HG02973 (cell line): ENCODE measurements around the gene RNF31.
"Not testable (repeated sequence)": the region's sequence is repeated elsewhere in the genome, so short reads cannot be mapped to it uniquely, and the experiment has no call there.

Experiments
- ATAC-seq: cut with Tn5 transposase; IDR thresholded peaks from one replicate; pipeline ENCODE4 v1.9.1; 2021; ENCODE audit warnings: moderate library complexity; ENCODE audit not compliant: unreplicated experiment

RNF31 gene

DNA sequence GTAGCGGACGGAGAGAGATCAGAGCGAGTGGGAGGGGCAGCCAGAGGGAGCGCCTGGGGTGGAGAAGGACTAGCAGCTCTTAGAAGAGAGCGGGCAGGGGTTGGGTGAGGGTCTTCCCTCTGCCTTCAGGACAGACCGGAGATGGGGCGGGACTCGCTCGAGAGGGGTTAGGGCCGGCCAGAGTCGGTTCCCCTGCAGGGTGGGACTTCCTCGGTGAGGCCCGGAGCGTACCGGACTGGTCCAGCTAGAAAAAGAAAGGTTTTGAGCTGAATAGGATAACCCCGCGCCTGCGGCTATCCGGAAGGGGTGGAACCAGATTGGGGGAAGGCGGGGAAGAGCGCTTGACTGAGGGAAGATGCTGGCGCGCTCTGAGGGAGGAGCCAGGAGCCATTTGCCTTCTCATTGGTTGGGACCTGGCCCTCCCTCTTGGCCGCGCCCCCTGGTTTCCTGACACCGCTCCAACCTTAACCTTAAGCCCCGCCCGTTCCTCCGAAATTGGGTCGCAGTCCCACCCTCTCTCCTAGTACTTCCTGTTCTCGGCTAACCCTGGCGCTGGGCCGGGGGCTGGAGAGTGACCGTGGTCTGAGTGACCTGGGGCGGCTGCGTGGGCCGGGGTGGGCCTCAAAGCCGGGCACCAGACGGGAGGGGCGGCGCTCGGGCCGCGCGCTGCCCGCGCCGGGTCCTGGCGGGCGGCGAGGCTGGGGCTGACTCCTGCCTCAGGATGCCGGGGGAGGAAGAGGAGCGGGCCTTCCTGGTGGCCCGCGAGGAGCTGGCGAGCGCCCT, at the start of gene RNF31:
RNF31 (plus strand) TSS at position 521 of the 783 bp plus-strand sequence; CDS start at position 722, 201 bp downstream.
- ATAC-seq, result peak; percentile 77

GRCh38 chr14:24098229-24098926, 48.9 kb upstream of the RNF31 start:
- no peak for ATAC-seq

DNA sequence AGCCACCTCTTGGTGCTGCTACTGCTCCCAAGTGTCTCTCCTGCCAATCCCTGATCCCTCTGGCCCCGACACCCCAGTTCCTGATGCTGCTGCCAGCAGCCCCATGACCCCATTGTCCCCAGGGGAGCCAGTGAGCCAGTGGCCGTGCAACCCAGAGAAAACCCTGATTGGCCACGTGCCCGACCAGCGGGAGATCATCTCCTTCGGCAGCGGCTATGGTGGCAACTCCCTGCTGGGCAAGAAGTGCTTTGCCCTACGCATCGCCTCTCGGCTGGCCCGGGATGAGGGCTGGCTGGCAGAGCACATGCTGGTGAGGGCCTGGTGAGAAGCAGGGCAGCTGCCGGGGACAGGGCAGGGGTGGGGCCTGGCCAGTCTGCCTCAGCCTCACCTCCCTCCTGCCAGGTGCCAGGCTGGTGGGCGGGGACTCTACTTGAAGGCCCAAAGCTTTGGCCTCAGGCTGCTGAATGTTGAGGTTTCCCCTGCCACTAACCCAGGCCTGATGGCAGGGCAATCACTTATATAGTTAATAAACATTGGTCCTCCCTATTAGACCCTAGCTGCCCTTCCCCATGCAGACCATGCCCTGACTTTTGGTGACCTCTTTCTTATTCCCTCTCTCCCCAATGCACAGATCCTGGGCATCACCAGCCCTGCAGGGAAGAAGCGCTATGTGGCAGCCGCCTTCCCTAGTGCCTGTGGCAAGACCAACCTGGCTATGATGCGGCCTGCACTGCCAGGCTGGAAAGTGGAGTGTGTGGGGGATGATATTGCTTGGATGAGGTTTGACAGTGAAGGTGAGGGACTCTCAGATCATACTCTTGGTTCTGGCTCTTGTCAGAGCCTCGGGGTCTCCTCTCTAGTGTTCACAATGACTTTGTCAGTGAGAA, 48.1 kb upstream of the RNF31 start:
- no peak for ATAC-seq

DNA sequence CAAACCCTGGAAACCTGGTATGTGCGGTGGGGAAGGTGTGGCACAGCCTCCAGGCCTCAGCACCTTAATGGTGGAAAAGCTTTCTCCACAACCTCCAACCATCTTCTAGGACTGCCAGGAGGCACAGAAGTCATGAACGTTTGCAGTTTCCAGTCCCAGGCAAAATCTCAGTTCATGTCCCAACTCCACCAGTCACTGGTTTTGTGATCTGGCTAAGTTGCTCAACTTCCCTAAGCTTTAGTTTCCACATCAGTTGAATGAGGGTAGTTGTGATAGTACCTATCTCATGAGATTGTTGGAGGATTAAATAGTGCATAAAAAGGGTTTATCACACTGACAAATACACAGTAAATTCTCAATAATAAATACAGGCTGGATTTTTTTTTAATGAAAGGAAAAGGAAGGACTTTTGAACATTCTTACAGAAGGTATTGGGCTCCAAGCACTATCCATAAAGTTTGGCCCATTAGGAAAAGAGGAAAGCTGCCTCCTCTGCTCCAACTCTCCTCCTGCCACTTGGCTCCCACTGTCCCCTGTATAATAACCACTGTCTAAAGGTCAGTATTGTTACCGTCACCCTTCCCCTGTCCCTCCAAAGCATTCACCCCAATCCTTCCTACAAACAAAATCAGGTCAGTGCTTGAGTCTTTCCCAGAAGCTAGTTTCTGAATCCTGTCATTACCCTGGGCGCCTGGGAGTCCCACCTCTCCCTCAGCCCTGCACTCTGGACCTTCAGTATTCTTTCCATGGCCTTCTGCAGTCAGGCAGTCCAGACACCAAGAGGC, 46.9 kb upstream of the RNF31 start:
- no peak for ATAC-seq

GRCh38 chr14:24100982-24101494, 46.3 kb upstream of the RNF31 start:
- ATAC-seq, result no peak

DNA sequence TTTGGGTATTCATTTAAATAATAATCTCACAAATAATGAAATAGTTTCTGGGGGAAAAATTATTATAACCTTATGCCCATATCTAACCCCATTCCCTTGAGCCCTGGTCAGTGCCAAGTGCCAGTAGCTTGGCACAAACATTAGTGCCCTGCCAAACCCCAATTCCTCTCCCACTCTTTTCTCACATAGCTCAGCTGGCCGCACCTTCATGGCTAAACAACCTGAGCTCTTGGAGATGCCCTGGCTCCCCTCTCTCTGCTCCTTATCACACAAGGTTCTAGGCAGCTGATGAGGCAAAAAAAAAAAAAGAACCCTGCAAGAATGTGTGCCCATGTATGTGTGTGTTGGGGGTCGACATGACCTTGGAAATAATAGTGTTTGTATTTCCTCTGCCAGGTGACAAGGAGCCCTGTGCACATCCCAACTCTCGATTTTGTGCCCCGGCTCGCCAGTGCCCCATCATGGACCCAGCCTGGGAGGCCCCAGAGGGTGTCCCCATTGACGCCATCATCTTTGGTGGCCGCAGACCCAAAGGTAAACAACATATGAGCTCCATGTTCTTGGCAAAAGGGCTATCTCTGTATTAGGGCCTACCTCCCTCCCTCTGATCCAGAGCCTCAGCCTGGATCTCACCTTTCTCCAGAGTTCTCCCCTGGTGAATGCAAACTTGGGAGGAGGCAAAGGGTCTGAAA, 44.8 kb upstream of the RNF31 start:
- no peak for ATAC-seq

DNA sequence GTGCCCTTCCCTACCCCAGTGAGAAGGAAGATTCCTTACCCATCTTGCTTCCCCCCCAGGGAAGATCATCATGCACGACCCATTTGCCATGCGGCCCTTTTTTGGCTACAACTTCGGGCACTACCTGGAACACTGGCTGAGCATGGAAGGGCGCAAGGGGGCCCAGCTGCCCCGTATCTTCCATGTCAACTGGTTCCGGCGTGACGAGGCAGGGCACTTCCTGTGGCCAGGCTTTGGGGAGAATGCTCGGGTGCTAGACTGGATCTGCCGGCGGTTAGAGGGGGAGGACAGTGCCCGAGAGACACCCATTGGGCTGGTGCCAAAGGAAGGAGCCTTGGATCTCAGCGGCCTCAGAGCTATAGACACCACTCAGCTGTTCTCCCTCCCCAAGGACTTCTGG, 43.8 kb upstream of the RNF31 start:
- ATAC-seq, result no peak

DNA sequence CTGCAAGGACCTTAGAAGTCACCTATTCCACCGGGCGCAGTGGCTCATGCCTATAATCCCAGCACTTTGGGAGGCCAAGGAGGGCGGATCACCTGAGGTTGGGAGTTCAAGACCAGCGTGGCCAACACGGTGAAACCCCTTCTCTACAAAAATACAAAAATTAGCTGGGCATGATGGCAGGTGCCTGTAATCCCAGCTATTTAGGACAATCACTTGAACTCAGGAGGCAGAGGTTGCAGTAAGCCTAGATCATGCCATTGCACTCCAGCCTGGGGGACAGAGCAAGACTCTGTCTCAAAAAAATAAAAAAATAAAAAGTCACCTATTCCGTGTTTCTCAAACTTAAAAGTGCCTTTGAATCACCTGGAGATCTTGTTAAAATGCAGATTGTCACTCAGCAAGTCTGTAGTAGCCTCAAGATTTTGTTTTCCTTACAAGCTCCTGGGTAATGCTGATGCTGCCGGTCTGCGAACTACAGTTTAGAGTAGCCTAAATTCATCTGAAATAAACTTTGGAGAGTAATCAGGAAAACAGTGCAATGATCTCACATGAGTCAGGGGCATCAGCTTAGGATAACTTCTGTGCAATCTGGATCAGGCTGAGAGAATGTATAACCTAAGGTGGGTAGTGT, 41.6 kb upstream of the RNF31 start:
- not testable (repeated sequence) for ATAC-seq

- ATAC-seq, result no peak
Observed at GRCh38 chr14:24106672-24107271, 40.5 kb upstream of the RNF31 start.

DNA sequence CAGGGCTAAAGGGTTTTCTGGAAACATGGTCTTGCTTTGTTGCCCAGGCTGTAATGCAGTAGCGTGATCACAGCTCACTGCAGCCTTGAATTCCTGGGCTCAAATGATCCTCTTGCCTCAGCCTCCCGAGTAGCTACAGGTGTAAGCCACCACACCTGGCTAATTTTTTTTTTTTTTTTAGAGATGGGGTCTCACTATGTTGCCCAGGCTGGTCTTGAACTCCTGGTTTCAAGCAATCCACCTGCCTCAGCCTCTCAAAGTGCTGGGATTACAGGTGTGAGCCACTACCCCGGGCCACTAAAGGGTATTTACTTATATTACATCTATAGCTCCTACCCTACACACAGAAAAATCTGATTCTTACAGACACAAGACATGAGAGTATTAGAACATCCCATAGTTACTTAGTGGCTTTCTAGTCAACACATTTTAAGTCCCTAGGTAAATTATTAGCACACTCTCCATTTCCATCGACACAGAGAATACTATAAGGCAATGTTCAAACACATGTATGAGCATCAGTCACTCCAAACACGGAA, 38.9 kb upstream of the RNF31 start:
- no peak for ATAC-seq

DNA sequence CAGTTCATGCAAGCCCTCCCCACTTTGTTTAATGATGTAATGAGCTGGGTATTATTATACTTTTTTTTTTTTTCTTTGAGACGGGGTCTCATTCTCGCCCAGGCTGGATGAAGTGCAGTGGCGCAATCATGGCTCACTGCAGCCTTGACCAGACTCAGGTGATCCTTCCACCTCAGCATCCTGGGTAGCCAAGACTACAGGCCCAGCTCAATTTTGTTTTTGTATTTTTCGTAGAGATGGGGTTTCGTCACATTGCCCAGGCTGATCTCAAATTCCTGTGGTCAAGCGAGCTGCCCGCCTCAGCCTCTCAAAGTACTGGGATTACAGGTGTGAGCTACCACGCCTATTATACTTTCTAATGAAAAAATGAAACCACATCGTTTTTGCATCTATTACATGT, 37.2 kb upstream of the RNF31 start:
- no peak for ATAC-seq

GRCh38 chr14:24110523-24110922, 36.8 kb upstream of the RNF31 start:
- no peak for ATAC-seq

DNA sequence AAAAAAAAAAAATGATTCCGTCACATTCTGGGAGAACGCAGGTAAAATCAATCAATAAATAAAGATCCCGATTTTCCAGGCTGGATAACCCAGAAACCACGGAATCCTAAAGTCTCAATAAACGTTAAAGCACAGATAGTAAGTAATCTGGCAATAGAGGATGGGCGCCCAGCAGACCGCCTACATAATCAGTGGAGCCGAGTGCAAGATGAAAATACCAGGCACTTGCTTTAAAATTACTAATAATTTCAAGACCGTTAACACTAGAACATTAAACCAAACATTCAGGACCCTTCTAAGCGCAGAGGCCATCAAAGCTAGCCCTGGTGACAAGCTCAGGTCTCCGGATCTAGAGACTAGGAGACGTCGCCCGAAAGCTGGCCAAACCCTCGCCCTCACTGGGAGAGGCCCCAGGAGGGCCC, 33.9 kb upstream of the RNF31 start:
- no peak for ATAC-seq

- peak; percentile 20 for ATAC-seq
Observed at GRCh38 chr14:24113801-24114531, 33.3 kb upstream of the RNF31 start.

GRCh38 chr14:24114532-24115421, 32.5 kb upstream of the RNF31 start, which contains the start of the genes DCAF11 and NRL:
Gene DCAF11 (plus strand): TSS chr14:24114777. CDS start chr14:24115595, 818 bp downstream.
Gene NRL (minus strand): TSS chr14:24114949. CDS start chr14:24082848, 32,101 bp downstream.
- ATAC-seq, result peak; percentile 79

- ATAC-seq, result no peak
Observed at GRCh38 chr14:24115422-24116127, 31.7 kb upstream of the RNF31 start.
